ENCODE measurements around the gene ENPP4. TPM values are rescaled to one million over a fixed set of nuclear protein-coding genes. Genes with fewer than 3 reads are reported as not detected.
"Not testable (repeated sequence)": the region's sequence is repeated elsewhere in the genome, so short reads cannot be mapped to it uniquely, and the experiment has no call there.

ENPP4 gene, protein sequence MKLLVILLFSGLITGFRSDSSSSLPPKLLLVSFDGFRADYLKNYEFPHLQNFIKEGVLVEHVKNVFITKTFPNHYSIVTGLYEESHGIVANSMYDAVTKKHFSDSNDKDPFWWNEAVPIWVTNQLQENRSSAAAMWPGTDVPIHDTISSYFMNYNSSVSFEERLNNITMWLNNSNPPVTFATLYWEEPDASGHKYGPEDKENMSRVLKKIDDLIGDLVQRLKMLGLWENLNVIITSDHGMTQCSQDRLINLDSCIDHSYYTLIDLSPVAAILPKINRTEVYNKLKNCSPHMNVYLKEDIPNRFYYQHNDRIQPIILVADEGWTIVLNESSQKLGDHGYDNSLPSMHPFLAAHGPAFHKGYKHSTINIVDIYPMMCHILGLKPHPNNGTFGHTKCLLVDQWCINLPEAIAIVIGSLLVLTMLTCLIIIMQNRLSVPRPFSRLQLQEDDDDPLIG
- total RNA-seq (2014; rRNA removed; shearing (Covaris generic)): 3.1 and 3.7 TPM in 2 replicates

DNA sequence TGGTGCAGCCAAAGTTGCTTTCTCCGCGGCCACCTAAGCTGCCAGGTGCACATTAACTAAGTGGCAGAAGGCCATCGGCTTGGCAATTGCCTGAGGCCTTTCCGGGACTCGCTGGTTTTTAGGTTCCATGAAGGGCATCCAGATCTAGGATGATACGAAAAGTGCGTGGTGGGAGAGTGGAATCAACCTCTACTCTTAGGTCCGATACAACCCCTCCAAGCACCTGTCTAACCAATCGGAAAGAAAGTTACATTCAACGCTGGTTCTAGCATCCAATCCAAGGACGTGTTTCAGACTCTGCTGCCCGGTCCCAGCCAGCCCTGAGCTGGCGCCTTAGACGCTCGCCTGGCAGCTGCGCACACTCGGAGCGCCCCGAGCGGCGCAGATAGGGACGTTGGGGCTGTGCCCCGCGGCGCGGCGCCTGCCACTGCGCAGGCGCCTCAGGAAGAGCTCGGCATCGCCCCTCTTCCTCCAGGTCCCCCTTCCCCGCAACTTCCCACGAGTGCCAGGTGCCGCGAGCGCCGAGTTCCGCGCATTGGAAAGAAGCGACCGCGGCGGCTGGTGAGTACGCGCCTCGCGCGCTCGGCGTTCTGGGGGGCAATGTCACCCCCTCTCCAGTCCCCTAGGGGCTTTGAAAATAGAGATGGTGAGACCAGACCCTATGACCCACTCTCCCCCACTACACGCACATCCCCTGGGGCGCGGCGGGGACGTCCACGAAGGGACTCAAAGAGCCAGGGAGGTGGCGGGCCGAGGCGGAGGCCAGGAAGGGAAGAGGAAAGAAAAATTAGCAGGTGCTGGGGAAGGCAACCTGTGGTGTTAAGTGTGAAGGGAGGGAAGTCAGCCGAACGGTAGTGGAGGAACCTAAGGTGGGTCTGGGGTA, at the start of gene ENPP4:
Gene ENPP4 (plus strand): TSS at position 361 of the 883 bp plus-strand sequence. CDS start 9,595 bp downstream, outside the sequence.
- peak; percentile 78 for DNase-seq (ENCODE audit: low read depth)

DNA sequence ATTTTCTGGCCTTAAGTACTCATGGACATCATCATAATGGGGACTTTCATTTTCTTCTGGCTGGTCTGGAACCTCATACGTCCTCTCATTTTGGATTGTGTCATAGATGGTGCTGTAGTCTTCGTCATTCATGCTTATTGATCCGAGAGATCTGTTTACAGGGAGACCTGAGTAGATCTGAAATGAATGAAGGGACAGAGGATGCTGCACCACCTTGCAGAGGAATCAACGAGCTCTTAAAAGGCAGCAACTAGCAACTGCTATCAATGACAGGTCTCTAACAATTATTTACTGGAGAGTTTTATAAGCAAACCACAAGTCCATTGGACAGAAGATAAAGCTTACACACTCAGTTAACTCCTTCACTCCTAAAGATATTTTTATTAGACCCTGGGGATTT, 49.7 kb upstream of the ENPP4 start:
- no peak for DNase-seq (ENCODE audit: low read depth)

DNA sequence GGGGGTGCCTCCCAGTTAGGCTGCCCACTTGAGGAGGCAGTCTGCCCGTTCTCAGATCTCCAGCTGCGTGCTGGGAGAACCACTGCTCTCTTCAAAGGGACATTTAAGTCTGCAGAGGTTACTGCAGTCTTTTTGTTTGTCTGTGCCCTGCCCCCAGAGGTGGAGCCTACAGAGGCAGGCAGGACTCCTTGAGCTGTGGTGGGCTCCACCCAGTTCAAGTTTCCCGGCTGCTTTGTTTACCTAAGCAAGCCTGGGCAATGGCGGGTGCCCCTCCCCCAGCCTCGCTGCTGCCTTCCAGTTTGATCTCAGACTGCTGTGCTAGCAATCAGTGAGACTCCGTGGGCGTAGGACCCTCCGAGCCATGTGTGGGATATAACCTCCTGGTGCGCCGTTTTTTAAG, 44.1 kb upstream of the ENPP4 start:
- DNase-seq (ENCODE audit: low read depth): not testable (repeated sequence)

DNA sequence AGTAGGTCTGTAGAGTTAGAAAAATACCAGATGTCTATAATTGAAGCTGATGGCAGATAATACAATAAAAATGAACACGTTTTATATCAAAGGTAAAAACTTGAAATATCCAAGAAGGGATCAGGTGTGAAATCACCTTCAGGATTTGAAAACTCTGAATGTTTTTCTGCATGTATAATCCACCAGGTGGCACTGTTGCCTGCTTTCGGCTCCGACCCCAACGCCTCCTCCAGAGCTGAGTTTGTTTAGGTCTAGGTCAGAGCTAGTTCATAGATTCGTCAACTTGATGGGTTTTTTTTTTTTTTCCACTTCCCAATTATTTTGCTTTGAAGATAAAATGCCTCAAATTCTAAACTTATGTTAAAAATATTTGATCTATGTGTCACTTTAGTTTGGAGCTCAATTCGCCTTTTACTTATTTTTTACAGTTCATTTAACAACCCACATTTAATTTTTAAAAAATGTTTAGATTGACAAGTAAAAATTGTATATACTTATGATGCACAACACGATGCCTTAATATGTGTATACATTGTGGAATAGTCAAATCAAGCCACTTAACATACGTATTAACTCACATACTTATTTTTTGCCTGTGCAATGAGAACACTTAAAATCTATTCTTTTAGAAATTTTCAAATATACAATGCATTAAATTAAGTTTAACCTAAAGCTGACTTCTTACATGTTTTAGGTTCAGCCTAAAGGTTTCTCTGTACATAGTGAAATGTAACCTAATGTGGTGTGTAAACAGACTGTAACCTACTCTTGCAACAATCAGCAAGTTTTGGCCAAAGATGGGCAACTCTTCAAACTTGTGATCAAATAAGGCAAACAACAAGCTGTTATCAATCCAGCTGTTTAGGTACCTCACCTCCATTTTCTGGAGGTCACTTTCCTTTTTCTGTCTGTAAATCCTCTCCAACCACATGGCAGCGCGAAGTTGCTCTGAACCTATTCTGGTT, 39.4 kb upstream of the ENPP4 start:
- peak; percentile 60 for DNase-seq (ENCODE audit: low read depth)

DNA sequence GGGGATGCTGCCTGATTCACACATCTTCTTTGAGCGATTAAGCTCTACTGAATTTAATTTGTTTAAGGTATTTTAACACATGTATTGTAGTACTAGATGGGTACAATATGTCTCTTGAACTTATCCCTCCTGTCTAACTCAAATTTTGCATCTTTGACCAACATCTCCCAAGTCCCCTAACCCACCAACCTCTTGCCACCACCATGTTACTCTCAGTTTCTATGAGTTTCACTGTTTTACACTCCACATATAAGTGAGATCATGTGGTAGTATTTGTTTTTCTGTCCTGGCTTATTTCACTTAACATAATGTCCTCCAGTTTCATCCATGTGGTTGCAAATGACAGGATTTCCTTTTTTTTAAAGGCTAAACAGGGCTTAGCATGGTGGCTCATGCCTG, 38.7 kb upstream of the ENPP4 start:
- no peak for DNase-seq (ENCODE audit: low read depth)

DNA sequence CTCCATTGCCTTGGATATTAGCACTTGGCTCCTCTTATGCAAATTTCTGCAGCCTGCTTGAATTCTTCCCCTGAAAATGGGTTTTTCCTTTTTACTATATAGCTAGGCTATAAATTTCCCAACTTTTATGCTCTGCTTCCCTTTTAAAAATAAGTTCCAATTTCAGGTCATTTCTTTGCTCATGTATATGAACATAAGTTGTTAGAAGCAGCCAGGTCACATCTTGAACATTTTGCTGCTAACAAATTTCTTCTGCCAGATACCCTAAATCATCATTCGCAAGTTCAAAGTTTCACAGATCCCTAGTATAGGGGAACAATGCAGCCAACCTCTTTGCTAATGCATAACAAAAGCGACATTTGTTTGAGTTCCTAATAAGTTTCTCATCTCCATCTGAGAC, 34.5 kb upstream of the ENPP4 start:
- DNase-seq (ENCODE audit: low read depth): no peak

DNA sequence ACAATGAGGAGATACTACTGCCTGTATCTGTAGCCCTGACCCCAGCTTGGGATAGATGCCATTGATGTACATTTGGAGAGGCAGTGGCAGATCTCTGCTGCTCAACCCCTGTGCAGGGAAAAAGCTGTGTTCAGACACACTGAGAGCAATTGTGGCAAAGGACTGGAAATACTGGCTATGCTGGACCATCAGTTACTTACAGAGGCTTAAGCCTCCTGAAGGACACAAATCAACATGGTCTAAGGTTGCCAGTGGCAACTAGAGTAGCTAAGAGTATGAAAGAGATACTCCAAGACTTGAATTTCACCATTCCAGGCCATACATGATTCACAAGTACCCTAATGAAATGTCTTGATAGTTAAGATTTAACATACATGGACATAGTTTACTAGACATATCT, 32.4 kb upstream of the ENPP4 start:
- no peak for DNase-seq (ENCODE audit: low read depth)

DNA sequence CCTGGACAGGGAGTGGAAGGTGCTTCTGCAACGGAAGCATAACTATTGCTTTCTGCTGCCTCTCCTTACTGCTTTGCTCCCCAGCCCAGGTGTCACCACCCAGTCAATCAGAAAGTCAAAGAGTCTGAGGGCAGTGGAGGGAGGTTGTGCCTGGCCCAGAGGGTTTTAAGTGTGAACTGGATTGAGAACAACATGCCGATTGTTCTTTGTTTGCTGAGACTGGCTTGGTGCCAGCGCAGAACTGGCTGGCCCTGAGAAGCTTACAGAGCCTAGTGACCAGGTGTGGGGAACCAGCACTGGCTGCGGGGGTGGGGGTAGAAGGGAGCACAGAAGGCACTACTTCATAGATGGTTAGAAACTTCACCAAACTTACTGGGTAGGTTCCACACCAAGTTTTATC, 31.1 kb upstream of the ENPP4 start:
- DNase-seq (ENCODE audit: low read depth): no peak

DNA sequence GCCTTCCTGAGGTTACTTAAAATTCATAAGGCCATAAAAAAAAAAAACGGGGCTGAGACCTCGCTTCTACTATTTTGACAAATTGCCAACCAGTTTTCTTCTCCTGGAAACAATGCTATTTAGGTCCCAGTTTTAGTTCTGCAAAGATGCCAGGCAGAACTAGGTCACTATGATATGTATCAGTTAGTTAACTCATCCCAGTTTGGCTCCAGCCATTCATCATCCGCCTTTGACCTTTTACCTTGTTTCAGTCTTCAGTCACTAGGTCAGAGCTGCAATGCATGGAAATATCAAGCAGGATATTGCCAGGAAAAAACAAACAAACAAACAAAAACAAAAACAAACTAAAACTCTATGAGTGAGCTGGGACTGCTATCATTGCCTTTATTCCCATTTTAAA, 29.8 kb upstream of the ENPP4 start:
- no peak for DNase-seq (ENCODE audit: low read depth)

DNA sequence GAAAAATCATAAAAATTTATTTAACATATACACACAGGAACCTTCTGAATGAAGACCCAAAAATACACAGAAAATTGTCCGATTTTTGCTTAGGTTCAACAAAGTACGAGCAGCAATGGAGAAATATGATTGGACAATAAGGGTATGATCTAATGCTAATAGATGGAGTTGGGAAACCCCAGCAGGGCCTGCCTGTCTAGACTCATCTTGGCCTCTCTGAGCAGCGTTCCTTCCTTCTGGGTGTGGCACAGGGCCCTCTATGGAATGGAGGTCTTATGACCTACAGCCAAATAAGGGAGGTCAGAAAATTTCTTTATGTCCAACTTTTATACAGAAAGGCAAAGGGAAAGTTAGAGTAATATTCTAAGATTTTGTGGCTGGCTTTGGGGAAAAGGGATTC, 27.7 kb upstream of the ENPP4 start:
- DNase-seq (ENCODE audit: low read depth): no peak

DNA sequence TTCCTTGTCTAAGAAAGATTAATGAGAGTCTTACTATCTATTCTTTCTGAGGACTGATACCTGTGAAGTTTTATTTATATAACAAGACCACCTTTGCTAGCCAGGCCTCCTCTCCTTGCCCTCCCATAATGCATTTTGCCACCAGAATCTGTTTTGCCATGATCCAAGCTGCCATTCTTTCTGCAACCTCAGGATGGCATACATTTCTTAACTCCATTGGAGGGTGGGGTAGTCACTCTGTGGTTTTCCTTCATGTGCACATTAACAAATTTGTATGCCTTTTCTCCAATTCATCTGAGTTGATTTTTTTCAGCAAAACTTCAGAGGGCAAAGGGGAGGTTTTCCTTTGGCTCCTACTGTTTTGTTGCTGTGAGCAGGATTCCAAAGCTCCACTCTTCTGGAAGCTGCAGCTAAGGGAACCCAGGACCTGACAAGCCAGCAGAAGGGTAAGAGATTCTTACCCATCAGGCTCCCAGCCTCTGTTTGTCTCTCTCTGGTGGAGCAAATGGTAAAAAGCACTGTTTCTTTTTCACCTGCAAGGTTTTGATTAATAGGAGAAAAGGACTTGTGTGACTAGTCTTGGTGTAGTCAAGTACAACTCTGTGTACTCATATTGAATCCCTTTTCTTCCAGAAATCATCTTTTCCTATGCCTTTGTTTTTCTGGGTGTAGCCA, 26.2 kb upstream of the ENPP4 start:
- DNase-seq (ENCODE audit: low read depth): peak; percentile 7

DNA sequence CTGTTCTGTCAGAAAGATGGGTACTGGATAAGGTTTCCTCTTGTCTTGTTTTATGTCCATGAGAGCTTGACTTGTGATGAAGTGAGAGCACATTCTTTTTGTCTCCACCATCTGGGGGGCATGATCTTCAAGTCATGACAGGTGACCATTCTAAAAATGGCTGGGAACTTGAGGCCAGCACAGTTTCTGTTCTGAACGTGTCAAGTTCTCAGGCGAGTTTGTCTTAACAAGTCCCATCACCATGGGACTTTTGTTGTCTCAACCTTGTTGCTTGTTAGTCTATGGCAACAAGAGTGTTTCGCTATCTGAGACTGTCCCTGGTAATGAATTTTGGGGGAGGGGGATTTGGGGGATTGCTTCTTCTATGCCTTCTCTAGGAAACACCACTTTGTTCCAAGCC, 25.6 kb upstream of the ENPP4 start:
- DNase-seq (ENCODE audit: low read depth): no peak

DNA sequence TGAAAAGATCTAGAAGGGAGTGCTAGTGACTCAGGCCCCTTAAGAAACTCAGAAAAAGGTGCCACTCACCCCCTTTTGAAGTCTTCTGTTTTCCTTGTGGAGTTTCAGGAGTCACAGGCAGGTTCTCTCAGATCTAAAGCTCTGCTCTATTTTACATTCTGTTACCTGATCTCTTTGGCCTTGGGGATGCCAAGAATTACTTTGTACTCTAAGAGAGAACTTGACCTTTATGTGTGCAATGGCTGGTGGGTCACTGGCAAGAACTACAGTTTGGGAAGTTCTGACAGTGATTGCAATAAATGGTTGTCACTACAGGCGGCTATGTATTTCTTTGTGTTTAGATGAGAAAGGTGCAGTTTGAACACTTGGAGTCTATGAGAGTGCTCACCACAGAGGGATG, 24.2 kb upstream of the ENPP4 start:
- DNase-seq (ENCODE audit: low read depth): no peak

DNA sequence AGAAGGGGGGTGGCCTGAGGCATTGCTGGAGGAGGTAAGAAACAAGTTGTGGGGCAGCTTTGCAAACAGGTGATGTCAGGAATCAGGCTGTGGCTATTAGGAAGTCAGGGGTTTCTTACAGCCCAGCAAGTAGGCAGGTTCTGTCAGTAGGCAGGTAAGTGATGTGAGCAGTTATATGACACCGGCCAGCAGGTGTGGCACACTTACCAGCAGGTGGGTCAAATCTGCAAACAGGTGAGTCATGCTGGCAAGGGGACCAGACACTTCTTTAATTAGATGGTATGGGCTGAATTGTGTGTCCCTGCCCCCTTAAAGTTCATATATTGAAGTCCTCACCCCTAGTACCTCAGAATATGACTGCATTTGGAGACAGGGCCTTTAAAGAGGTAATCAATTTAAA, 16.4 kb upstream of the ENPP4 start:
- no peak for DNase-seq (ENCODE audit: low read depth)

DNA sequence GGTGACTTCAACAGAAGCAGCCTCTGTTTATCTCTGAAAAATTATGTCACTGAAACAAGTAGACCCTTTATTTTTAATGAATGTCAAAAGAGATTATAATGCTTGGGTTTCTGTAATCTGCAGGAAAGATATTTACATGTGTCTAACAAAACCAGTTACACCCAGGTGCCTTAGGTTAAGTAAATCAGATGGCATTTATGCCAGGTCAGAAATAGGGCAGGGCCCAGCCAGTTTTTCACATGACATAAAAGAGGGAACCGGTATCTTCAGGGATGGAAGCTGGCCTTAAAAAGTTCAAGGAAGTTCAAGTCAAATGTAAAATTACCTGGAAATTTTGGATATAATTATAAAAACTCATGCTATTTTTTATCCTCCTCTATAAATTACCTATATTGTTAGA, 14.2 kb upstream of the ENPP4 start:
- no peak for DNase-seq (ENCODE audit: low read depth)

DNA sequence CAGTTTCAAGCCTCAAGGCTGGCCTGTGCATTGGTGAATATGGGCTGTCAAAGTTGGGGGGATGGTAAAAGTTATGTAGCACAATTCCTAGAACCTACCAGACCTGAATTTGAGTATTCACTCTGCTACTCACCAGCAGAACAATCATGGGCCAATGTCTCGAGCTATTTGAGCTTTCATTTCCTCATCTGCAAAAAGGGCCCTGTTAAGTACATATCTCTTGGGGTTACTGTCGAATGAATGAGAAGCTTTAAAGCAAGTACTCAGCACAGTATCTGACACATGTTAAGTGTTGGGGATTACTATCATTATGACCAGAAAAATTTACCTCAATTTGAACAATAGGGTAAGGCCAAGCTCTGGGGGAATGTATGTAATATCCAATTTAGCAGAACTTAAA, 13.5 kb upstream of the ENPP4 start:
- DNase-seq (ENCODE audit: low read depth): no peak

DNA sequence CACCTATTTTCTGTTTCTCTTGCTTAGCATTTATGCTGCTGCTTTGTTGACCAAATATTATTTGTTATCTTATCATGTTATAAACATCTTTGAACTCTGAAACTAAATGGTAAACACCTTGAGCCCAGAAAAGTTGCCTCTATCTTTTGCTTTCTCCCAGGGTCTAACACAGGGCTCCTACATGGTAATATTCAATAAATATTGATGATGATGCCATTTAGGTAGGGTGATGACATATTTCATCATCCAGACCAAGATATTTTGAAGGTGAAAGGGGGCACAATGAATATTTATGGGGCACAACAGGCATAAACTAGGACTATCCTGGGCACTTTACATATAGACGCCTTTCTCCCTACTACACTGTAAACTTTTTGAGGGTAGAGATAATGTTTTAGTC, 11.6 kb upstream of the ENPP4 start:
- no peak for DNase-seq (ENCODE audit: low read depth)

DNA sequence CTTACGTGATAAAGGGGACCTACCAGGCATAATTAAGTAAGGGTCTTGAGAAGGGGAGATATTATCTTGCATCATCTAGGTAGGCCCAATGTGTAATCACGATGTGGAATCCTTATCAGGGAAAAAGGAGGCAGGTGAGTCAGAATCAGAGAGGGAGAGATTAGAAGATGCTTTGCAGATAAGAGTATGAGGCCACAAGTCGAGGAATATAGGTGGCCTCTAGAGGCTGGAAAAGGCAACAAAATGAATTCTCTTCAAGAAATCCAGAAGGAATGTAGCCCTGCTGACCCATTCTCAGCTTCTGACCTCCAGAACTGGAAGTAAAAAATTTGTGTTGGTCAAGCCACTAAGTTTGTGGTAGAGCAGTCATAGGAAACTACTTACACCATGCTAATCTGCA, 11.0 kb upstream of the ENPP4 start:
- DNase-seq (ENCODE audit: low read depth): no peak

DNA sequence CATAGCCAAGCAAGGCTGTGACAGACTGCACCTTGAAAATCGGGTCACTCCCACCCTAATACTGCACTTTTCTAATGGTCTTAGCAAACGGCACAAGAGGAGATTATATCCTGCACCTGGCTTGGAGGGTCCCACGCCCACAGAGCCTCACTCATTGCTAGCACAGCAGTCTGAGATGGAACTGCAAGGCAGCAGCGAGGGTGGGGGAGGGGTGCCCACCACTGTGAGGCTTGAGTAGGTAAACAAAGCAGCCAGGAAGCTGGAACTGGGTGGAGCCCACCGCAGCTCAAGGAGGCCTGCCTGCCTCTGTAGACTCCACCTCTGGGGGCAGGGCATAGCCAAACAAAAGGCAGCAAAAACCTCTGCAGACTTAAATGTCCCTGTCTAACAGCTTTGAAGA, 10.1 kb upstream of the ENPP4 start:
- DNase-seq (ENCODE audit: low read depth): not testable (repeated sequence)

DNA sequence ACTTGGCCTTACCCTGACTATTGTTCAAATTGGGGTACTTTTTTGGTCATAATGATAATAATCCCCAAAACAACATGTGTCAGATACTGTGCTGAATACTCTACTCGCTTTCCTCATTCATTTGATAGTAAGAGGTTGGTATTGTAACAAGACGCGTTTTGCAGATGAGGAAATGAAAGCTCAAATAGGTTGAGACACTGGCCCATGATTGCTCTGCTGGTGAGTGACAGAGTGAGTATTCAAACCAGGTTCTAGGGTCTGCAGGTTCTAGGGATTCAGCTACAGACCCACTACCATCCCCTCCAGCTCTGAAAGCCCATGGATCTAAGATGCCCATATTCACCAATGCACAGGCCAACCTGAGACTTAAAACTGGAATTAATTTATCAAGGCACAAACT, 1.3 kb upstream of the ENPP4 start:
- DNase-seq (ENCODE audit: low read depth): no peak

DNA sequence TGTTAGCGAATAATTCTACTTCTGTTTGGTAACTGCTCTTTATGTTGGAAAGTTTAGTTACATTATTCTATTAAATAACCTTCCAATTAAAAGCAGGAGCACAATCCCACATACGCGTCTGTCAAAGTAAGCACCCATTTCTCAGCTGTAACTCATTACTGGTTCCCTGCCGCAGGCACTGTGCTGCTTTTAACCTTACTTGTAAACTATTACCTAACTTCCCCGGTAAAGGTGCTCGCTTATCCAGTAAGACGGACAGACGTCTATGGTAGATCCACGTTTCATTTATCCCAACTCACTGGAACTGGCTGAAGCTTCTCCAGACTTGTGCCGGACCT, 529 bp upstream of the ENPP4 start:
- no peak for DNase-seq (ENCODE audit: low read depth)

Data from M059J (cell line).